ENCODE results near the gene MANF. TPM values are rescaled to one million over a fixed set of nuclear protein-coding genes. Genes with fewer than 3 reads are reported as not detected.
"Not testable (repeated sequence)": the region's sequence is repeated elsewhere in the genome, so short reads cannot be mapped to it uniquely, and the experiment has no call there.

Gene MANF
- polyA plus RNA-seq (ENCODE audit: insufficient read length in 4 of 4) = 100 to 1,000 TPM; 109 to 163 (median 133) TPM

- peak; percentile 94 to 97 (median 95) for DNase-seq (ENCODE audit: low read depth in 4 of 4, low spot score in 3 of 4)
These were observed at the start of gene MANF for GRCh38 chr3:51384726-51385473. Gene MANF, plus strand, starts transcription at chr3:51385291. Its CDS starts 52 bp downstream, at chr3:51385343.

- DNase-seq (ENCODE audit: low read depth in 4 of 4, low spot score in 3 of 4) = no peak
These were observed 48.8 kb upstream of the MANF start for GRCh38 chr3:51336261-51336660.

- DNase-seq (ENCODE audit: low read depth in 4 of 4, low spot score in 3 of 4) = no peak
These were observed 47.4 kb upstream of the MANF start for GRCh38 chr3:51337666-51338065.

GRCh38 chr3:51338632-51339031 lies 46.5 kb upstream of the MANF start:
- no peak for DNase-seq (ENCODE audit: low read depth in 4 of 4, low spot score in 3 of 4)

- DNase-seq (ENCODE audit: low read depth in 4 of 4, low spot score in 3 of 4) = no peak
These were observed 44.9 kb upstream of the MANF start for GRCh38 chr3:51340013-51340829.

- no peak for DNase-seq (ENCODE audit: low read depth in 4 of 4, low spot score in 3 of 4)
These were observed 44.0 kb upstream of the MANF start for GRCh38 chr3:51340989-51341636.

- no peak for DNase-seq (ENCODE audit: low read depth in 4 of 4, low spot score in 3 of 4)
These were observed 41.0 kb upstream of the MANF start for GRCh38 chr3:51343918-51344687.

GRCh38 chr3:51350751-51351150 lies 34.3 kb upstream of the MANF start:
- DNase-seq (ENCODE audit: low read depth in 4 of 4, low spot score in 3 of 4) = no peak

- no peak for DNase-seq (ENCODE audit: low read depth in 4 of 4, low spot score in 3 of 4)
These were observed 32.0 kb upstream of the MANF start for GRCh38 chr3:51353131-51353530.

GRCh38 chr3:51353691-51354090 lies 31.4 kb upstream of the MANF start:
- DNase-seq (ENCODE audit: low read depth in 4 of 4, low spot score in 3 of 4) = no peak

- DNase-seq (ENCODE audit: low read depth in 4 of 4, low spot score in 3 of 4) = no peak
These were observed 30.9 kb upstream of the MANF start for GRCh38 chr3:51354172-51354571.

GRCh38 chr3:51354731-51355615 lies 30.1 kb upstream of the MANF start:
- no peak for DNase-seq (ENCODE audit: low read depth in 4 of 4, low spot score in 3 of 4)

- no peak for DNase-seq (ENCODE audit: low read depth in 4 of 4, low spot score in 3 of 4)
These were observed 29.1 kb upstream of the MANF start for GRCh38 chr3:51355891-51356578.

GRCh38 chr3:51357856-51358255 lies 27.2 kb upstream of the MANF start:
- no peak for DNase-seq (ENCODE audit: low read depth in 4 of 4, low spot score in 3 of 4)

GRCh38 chr3:51358981-51359380 lies 26.1 kb upstream of the MANF start:
- no peak for DNase-seq (ENCODE audit: low read depth in 4 of 4, low spot score in 3 of 4)

GRCh38 chr3:51360806-51361205 lies 24.3 kb upstream of the MANF start:
- DNase-seq (ENCODE audit: low read depth in 4 of 4, low spot score in 3 of 4) = no peak

- no peak for DNase-seq (ENCODE audit: low read depth in 4 of 4, low spot score in 3 of 4)
These were observed 23.3 kb upstream of the MANF start for GRCh38 chr3:51361746-51362145.

- DNase-seq (ENCODE audit: low read depth in 4 of 4, low spot score in 3 of 4) = no peak
These were observed 22.6 kb upstream of the MANF start for GRCh38 chr3:51362476-51362875.

- not testable (repeated sequence) for DNase-seq (ENCODE audit: low read depth in 4 of 4, low spot score in 3 of 4)
These were observed 16.8 kb upstream of the MANF start for GRCh38 chr3:51368276-51368675.

All from left renal pelvis (tissue), 4 donors.